Tibial nerve (tissue), 4 donors: ENCODE data around the gene ATP8A2. TPM values are rescaled to one million over a fixed set of nuclear protein-coding genes. Genes with fewer than 3 reads are reported as not detected.

Experiments used
- DNase-seq, 2 donors: peaks; one replicate each; pipeline ENCODE4 v3.0.0-alpha.2; 2019; ENCODE audit warnings: low spot score in 2 of 2
- H3K27ac ChIP-seq, 4 donors: fragments of 200-600 bp; sonication (generic) in 3 of 4; one replicate each; pipeline ENCODE4 v1.5.1; 2017 to 2019; ENCODE audit warnings: mild to moderate bottlenecking in 1 of 4
- H3K27me3 ChIP-seq, 2 donors: fragments of 200-600 bp; sonication (generic) in 1 of 2; one replicate each; pipeline versions ENCODE4 v1.5.1 to v1.6.0; 2017 to 2019
- H3K36me3 ChIP-seq, 3 donors: fragments of 200-600 bp; sonication (generic); one replicate each; pipeline ENCODE4 v1.5.1; 2018 to 2019
- H3K4me1 ChIP-seq, 4 donors: fragments of 200-600 bp; sonication (generic) in 3 of 4; one replicate each; pipeline ENCODE4 v1.5.1; 2017 to 2019
- H3K4me3 ChIP-seq, 4 donors: fragments of 200-600 bp; sonication (generic) in 3 of 4; one replicate each; pipeline ENCODE4 v1.5.1; 2017 to 2019; ENCODE audit warnings: mild to moderate bottlenecking in 1 of 4, moderate library complexity in 1 of 4
- H3K9me3 ChIP-seq, 4 donors: fragments of 200-600 bp; sonication (generic) in 3 of 4; one replicate each; pipeline ENCODE4 v1.5.1; 2017 to 2019
- EP300 ChIP-seq, 2 donors: sonication (generic); formaldehyde crosslinking; IDR thresholded peaks; one replicate each; pipeline ENCODE4 v1.6.1; 2017; ENCODE audit warnings: antibody characterized with exemption in 2 of 2, mild to moderate bottlenecking in 1 of 2
- POLR2A ChIP-seq, 2 donors: fragments of 450-650 bp; IDR thresholded peaks; one replicate each; pipeline ENCODE4 v1.6.1; 2017; ENCODE audit warnings: antibody characterized with exemption in 2 of 2, mild to moderate bottlenecking in 2 of 2, moderate library complexity in 2 of 2
- WGBS, 2 donors: methylation state at CpG; one replicate each; pipeline ENCODE4 v1.1.5; 2018; 5-methylcytosine and 5-hydroxymethylcytosine counted together
- total RNA-seq, 4 donors: library from RNA; depleted of rRNA; stranded (reverse); fragments of >200 nt; gene quantifications; one replicate each; pipeline ENCODE4 v1.1.0, GENCODE V29; 2016
- TF ChIP-seq, protein P1 (sequence below), 5 experiments: fragments of 200-600 bp in 3 of 5; fragments of 450-650 bp in 2 of 5; sonication (generic) in 3 of 5; IDR thresholded peaks; one replicate each; pipeline ENCODE4 v1.5.1; 2016 to 2019; ENCODE audit warnings: antibody characterized with exemption in 5 of 5, mild to moderate bottlenecking in 3 of 5, moderate library complexity in 2 of 5

ATP8A2 gene
- total RNA-seq, 4 donors from 2014 or later = 0.30 to 1.7 (median 0.61) TPM

DNA sequence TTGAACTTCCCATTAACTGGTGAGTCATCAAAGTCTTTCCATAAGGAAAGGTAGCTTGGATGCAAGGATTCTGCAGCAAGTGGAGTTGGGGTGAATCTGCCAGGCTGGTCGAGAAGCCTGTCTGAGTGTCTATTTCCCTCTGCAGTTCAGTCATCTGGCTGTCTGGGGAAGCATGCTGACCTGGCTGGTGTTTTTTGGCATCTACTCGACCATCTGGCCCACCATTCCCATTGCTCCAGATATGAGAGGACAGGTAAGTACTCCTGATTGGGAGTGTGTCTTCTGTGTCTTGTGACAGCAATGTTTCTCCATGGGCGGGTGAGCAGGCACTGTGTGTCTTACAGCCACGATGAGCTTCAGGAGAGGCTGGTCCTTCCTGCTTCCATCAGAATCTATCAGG, 490.4 kb downstream of the ATP8A2 start:
- H3K4me3 ChIP-seq = no peak overlapping the region
- H3K27me3 ChIP-seq = peaks cover 0 to 3% of the 10 kb centered on the region in 2 donors
- H3K9me3 ChIP-seq = no peaks in the 10 kb centered on the region
- H3K27ac ChIP-seq = no peak overlapping the region
- WGBS, 2 donors = 76 to 78% methylated on average over 4 of the region's 4 CpGs
- no peaks in the 10 kb centered on the region for H3K36me3 ChIP-seq
- DNase-seq = no peak
- H3K4me1 ChIP-seq = peaks cover 0 to 6% (median 0%) of the 10 kb centered on the region in 4 donors
- TF ChIP-seq EP300 (IDR thresholded peaks at IDR 0.05) (no peak), POLR2A (IDR thresholded peaks at IDR 0.05) (no peak)
- TF ChIP-seq, protein P1, sequence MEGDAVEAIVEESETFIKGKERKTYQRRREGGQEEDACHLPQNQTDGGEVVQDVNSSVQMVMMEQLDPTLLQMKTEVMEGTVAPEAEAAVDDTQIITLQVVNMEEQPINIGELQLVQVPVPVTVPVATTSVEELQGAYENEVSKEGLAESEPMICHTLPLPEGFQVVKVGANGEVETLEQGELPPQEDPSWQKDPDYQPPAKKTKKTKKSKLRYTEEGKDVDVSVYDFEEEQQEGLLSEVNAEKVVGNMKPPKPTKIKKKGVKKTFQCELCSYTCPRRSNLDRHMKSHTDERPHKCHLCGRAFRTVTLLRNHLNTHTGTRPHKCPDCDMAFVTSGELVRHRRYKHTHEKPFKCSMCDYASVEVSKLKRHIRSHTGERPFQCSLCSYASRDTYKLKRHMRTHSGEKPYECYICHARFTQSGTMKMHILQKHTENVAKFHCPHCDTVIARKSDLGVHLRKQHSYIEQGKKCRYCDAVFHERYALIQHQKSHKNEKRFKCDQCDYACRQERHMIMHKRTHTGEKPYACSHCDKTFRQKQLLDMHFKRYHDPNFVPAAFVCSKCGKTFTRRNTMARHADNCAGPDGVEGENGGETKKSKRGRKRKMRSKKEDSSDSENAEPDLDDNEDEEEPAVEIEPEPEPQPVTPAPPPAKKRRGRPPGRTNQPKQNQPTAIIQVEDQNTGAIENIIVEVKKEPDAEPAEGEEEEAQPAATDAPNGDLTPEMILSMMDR (IDR thresholded peaks at IDR 0.05) = no peak

DNA sequence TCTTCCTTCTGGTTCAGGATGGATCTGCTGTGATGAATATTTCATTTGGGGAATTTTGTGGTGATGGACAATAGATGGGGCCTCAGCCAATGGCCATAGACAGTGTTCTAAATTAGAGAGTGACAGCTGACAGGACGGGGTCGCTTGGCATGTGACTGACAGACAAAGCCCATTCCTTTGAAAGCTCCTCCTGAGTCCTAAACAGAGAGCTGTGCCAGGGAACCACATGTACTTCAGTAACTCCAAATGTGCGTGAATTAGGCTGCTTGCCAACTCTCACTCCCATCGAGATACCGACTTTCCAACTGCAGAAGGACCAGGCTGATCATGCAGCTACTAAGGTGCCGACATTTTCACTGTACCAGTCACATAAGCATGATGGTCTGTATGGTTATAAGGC, 492.3 kb downstream of the ATP8A2 start:
- DNase-seq = no peak
- TF ChIP-seq, protein P1 (IDR thresholded peaks at IDR 0.05) = no peak
- no peak for TF ChIP-seq EP300 (IDR thresholded peaks at IDR 0.05)
- TF ChIP-seq POLR2A (IDR thresholded peaks at IDR 0.05) = no peak
- Histone ChIP-seq H3K36me3 (no peaks in the 10 kb centered on the region), H3K4me3 (no peak overlapping the region), H3K27me3 (peaks cover 0 to 3% of the 10 kb centered on the region in 2 donors), H3K9me3 (no peaks in the 10 kb centered on the region), H3K4me1 (peaks cover 0 to 6% (median 0%) of the 10 kb centered on the region in 4 donors), H3K27ac (no peak overlapping the region)
- WGBS, 2 donors = 64 to 66% methylated on average over 6 of the region's 6 CpGs

DNA sequence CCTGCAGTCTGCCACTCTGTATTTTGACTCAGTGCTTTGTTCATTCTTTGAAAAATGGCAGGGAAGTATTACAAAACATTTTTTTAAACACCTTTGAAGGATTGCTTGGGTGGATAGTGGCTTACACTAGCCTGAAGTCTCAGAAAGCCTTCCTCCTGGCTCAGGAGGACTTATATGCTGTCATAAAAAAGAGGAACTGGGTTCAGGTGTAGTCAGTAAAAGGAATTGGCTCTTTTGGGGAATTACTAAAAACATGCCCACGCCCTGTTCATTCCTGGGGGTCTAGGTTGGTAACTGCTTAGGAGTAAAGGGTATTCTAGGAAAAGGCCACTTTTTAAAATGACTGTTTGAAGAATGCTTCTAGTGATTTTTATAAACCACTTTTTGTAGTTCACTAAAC, 493.2 kb downstream of the ATP8A2 start:
- Histone ChIP-seq H3K4me3 (no peak overlapping the region), H3K36me3 (no peaks in the 10 kb centered on the region), H3K27me3 (peaks cover 0 to 3% of the 10 kb centered on the region in 2 donors), H3K27ac (no peak overlapping the region), H3K4me1 (peaks cover 0 to 6% (median 0%) of the 10 kb centered on the region in 4 donors), H3K9me3 (no peaks in the 10 kb centered on the region)
- 89 to 90% methylated on average over 1 of the region's 1 CpG for WGBS, 2 donors
- no peak for TF ChIP-seq POLR2A (IDR thresholded peaks at IDR 0.05)
- no peak for DNase-seq

DNA sequence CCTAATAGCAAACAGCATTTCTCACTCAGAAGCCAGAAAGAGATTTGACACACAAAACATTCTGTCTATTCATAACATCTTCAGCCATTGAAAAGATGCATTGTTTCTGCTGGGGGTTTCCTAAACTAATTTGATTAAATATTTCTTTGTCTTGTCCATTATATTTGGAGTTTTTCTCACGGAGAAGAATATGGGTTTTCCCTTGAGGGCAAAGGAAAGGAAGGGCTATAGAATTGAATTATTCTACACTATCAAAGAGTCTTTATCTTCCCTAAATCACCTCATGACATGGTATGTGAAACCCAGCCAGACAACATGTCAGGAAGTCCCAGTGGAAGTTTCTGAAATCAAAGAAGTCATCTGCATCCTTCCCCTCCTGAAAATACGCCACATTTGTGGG, 493.6 kb downstream of the ATP8A2 start:
- H3K27ac ChIP-seq = no peak overlapping the region
- TF ChIP-seq POLR2A (IDR thresholded peaks at IDR 0.05) (no peak), EP300 (IDR thresholded peaks at IDR 0.05) (no peak)
- TF ChIP-seq, protein P1 (IDR thresholded peaks at IDR 0.05) = no peak
- peaks cover 0 to 4% (median 0%) of the 10 kb centered on the region in 4 donors for H3K4me1 ChIP-seq
- no peaks in the 10 kb centered on the region for H3K36me3 ChIP-seq
- no peaks in the 10 kb centered on the region for H3K9me3 ChIP-seq
- WGBS, 2 donors = 48 to 49% methylated on average over 2 of the region's 2 CpGs
- no peak overlapping the region for H3K4me3 ChIP-seq
- peaks cover 0 to 3% of the 10 kb centered on the region in 2 donors for H3K27me3 ChIP-seq
- DNase-seq = no peak

DNA sequence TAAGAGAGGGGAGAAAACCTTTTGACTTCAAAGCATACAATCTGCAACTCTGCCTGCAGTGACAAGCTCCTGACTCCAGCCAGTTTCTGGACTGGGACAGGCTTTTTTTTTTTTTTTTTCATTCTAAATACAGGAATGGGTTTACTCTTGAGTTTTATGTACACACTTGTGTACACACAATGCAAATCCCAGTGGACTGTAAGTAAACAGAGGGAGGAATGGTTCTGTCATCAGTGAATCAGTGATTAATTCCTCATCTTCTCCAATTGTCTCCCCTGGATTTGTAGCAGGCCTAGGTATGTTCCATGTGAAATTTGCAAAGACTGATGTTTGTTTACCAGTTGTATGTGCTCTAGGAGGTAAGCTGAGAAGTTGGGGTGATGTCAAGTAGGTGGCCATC, 495.3 kb downstream of the ATP8A2 start:
- no peak for TF ChIP-seq POLR2A (IDR thresholded peaks at IDR 0.05)
- TF ChIP-seq, protein P1 (IDR thresholded peaks at IDR 0.05) = no peak
- Histone ChIP-seq H3K27ac (no peak overlapping the region), H3K27me3 (peaks cover 0 to 3% of the 10 kb centered on the region in 2 donors), H3K4me1 (no peaks in the 10 kb centered on the region), H3K9me3 (no peaks in the 10 kb centered on the region), H3K4me3 (no peak overlapping the region), H3K36me3 (no peaks in the 10 kb centered on the region)
- DNase-seq = no peak

DNA sequence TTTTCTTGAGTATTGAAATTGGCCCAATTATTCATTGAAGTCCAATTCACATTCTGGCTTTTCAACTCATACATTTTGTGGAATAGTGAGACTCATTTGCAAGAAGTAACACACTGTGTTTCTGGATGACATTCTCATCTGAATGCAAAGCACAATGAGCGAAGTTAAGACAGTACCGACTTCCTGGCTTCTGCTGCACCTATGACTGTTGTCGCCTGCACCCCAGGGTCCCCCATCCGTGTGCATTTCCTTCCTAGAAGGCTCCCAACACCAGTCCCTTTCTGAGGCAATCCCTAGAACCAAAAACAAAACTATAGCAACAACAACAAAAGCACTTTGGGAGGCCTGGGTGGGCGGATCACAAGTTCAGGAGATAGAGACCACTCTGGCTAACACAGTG, 496.7 kb downstream of the ATP8A2 start:
- no peak for DNase-seq
- H3K4me3 ChIP-seq = no peak overlapping the region
- H3K4me1 ChIP-seq = no peaks in the 10 kb centered on the region
- WGBS, 2 donors = 80 to 83% methylated on average over 5 of the region's 5 CpGs
- H3K27me3 ChIP-seq = peaks cover 0 to 3% of the 10 kb centered on the region in 2 donors
- H3K36me3 ChIP-seq = no peaks in the 10 kb centered on the region
- TF ChIP-seq EP300 (IDR thresholded peaks at IDR 0.05) = no peak
- TF ChIP-seq POLR2A (IDR thresholded peaks at IDR 0.05) = no peak
- TF ChIP-seq, protein P1 (IDR thresholded peaks at IDR 0.05) = no peak
- H3K27ac ChIP-seq = no peak overlapping the region
- H3K9me3 ChIP-seq = no peaks in the 10 kb centered on the region
